SK-N-SH treated with all-trans-retinoic acid at 6 μM for 48 hours (cell line): ENCODE data around the gene S100A14.

ENCODE experiments used
- ARNTL ChIP-seq: fragments of 450-650 bp; formaldehyde crosslinking; IDR thresholded peaks from 2 replicates; pipeline ENCODE4 v1.5.0; 2020; ENCODE audit warnings: low read depth, mild to moderate bottlenecking, moderate library complexity, borderline replicate concordance
- CREB5 ChIP-seq: fragments of 250-450 bp; sonication (Bioruptor Pico); IDR thresholded peaks from 2 replicates; pipeline ENCODE4 v1.5.1; 2020; ENCODE audit warnings: low read depth, mild to moderate bottlenecking, moderate library complexity
- GLIS3 ChIP-seq: fragments of 250-450 bp; sonication (Bioruptor Pico); IDR thresholded peaks from 2 replicates; pipeline ENCODE4 v1.5.0; 2020; ENCODE audit warnings: mild to moderate bottlenecking, moderate library complexity
- ISL1 ChIP-seq: fragments of 250-450 bp; sonication (Bioruptor Pico); IDR thresholded peaks from 2 replicates; pipeline ENCODE4 v2.1.2; 2022; ENCODE audit warnings: mild to moderate bottlenecking, moderate library complexity
- PATZ1 ChIP-seq: fragments of 250-450 bp; sonication (Bioruptor Pico); IDR thresholded peaks from 2 replicates; pipeline ENCODE4 v1.8.0; 2020; ENCODE audit warnings: mild to moderate bottlenecking, moderate library complexity, borderline replicate concordance
- POU6F1 ChIP-seq: fragments of 250-450 bp; sonication (Bioruptor Pico); IDR thresholded peaks from 2 replicates; pipeline ENCODE4 v1.8.0; 2021; ENCODE audit warnings: low read depth, mild to moderate bottlenecking, moderate library complexity, borderline replicate concordance
- RARB ChIP-seq: fragments of 250-450 bp; sonication (Bioruptor Pico); IDR thresholded peaks from 2 replicates; pipeline ENCODE4 v1.8.0; 2021; ENCODE audit warnings: mild to moderate bottlenecking, moderate library complexity
- SNAI2 ChIP-seq: fragments of 250-450 bp; sonication (Bioruptor Pico); IDR thresholded peaks from 2 replicates; pipeline ENCODE4 v1.5.0; 2020; ENCODE audit warnings: mild to moderate bottlenecking, moderate library complexity
- TSHZ2 ChIP-seq: fragments of 250-450 bp; sonication (Bioruptor Pico); IDR thresholded peaks from 2 replicates; pipeline ENCODE4 v1.5.0; 2020; ENCODE audit warnings: mild to moderate bottlenecking, moderate library complexity
- ZC3H10 ChIP-seq: fragments of 250-450 bp; sonication (Bioruptor Pico); IDR thresholded peaks from 2 replicates; pipeline ENCODE4 v1.5.1; 2021; ENCODE audit warnings: mild to moderate bottlenecking, moderate library complexity
- ZFP3 ChIP-seq: fragments of 250-450 bp; sonication (Bioruptor Pico); IDR thresholded peaks from 2 replicates; pipeline ENCODE4 v1.5.0; 2020; ENCODE audit warnings: mild to moderate bottlenecking, moderate library complexity
- ZFP30 ChIP-seq: fragments of 450-650 bp; formaldehyde crosslinking; IDR thresholded peaks from 2 replicates; pipeline ENCODE4 v1.5.0; 2022; ENCODE audit warnings: mild to moderate bottlenecking, moderate library complexity

GRCh38 chr1:153597206-153597605 lies 18.9 kb downstream of the S100A14 start:
- TF ChIP-seq CREB5 (CRISPR knock-in tag) (no peak), PATZ1 (CRISPR knock-in tag) (no peak), ZFP3 (CRISPR knock-in tag) (no peak), RARB (CRISPR knock-in tag) (no peak), SNAI2 (CRISPR knock-in tag) (no peak), ZFP30 (CRISPR knock-in tag) (no peak), ISL1 (no peak), ZC3H10 (no peak), ARNTL (CRISPR knock-in tag) (no peak), GLIS3 (CRISPR knock-in tag) (no peak), POU6F1 (CRISPR knock-in tag) (no peak), TSHZ2 (CRISPR knock-in tag) (no peak)
